ENCODE data around the gene MTR. TPM values are rescaled to one million over a fixed set of nuclear protein-coding genes. Genes with fewer than 3 reads are reported as not detected.

Gene MTR
- total RNA-seq (ENCODE audit: low replicate concordance), result 19.8 and 33.1 TPM in 2 replicates

DNA sequence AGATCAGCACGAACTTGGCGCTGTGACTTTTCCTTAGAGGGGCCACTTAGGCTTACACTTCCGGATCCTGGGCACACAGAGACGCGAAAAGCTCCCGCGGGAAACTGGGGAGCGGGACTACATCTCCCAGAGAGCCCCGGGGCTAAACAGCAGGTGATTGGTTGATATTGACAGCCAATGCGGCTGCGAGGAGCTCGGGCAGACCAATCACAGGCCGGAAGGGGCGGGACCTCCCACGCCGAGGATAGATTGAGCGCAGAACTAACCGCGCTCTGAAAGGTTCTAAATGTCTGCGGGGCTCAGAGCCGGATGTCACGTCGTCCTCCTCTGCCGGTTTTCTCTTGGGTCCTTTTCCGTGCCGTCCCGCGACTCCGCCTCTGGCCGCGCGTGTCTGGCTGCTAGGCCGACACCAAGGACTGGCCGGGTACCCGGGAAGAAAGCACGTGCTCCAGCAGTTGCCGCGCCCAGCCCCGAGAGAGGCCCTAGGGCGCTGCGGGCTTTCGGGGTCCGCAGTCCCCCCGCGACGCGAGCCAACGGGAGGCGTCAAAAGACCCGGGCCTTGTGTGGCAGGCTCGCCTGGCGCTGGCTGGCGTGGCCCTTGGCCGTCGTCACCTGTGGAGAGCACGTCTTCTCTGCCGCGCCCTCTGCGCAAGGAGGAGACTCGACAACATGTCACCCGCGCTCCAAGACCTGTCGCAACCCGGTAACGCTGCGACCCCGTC, at the start of gene MTR:
MTR (plus strand) TSS at position 258 of the 722 bp plus-strand sequence; CDS start at position 670, 412 bp downstream.

Other genes with a start within 250 kb of the MTR start
- 16.7 and 18.0 TPM in 2 replicates for gene HEATR1, start 190.8 kb upstream of the MTR start, total RNA-seq (ENCODE audit: low replicate concordance)
- 0.12 and 0.15 TPM in 2 replicates for gene ACTN2, start 108.8 kb upstream of the MTR start, total RNA-seq (ENCODE audit: low replicate concordance)
- not detected in 2 replicates for gene MT1HL1, start 209.1 kb downstream of the MTR start, total RNA-seq (ENCODE audit: low replicate concordance)
- under 0.01 TPM in 1 of 2 replicates, not detected in the other for gene RYR2, start 246.9 kb downstream of the MTR start, total RNA-seq (ENCODE audit: low replicate concordance)

Data from smooth muscle cell of the coronary artery (primary cell).